NT2/D1 (cell line): ENCODE results near the gene WDR90.

Experiments used
- DNase-seq: peaks from one replicate; pipeline ENCODE4 v3.0.0-alpha.2; 2011; ENCODE audit warnings: low read depth, low spot score
- H3K27me3 ChIP-seq: 2 replicates; pipeline ENCODE4 v1.6.0; 2011; ENCODE audit warnings: mild to moderate bottlenecking; ENCODE audit not compliant: insufficient read length, insufficient read depth
- H3K36me3 ChIP-seq: 2 replicates; pipeline ENCODE4 v1.6.1; 2011; ENCODE audit warnings: mild to moderate bottlenecking, low read length, mixed read lengths; ENCODE audit not compliant: insufficient read depth, insufficient read length
- H3K4me1 ChIP-seq: 2 replicates; pipeline ENCODE4 v1.5.1; 2011; ENCODE audit not compliant: insufficient read depth, insufficient read length
- H3K4me3 ChIP-seq: 2 replicates; pipeline ENCODE4 v1.5.1; 2011; ENCODE audit warnings: low read depth; ENCODE audit not compliant: insufficient read length
- H3K9ac ChIP-seq: 2 replicates; pipeline ENCODE4 v1.6.0; 2011; ENCODE audit warnings: low read depth; ENCODE audit not compliant: insufficient read length
- H3K9me3 ChIP-seq: 2 replicates; pipeline ENCODE4 v1.5.1; 2011; ENCODE audit warnings: mild to moderate bottlenecking, low read length; ENCODE audit not compliant: insufficient read depth
- SUZ12 ChIP-seq: IDR thresholded peaks from 2 replicates; pipeline ENCODE4 v1.6.1; 2011; ENCODE audit not compliant: insufficient read length, insufficient read depth; ENCODE audit errors: extremely low read depth
- YY1 ChIP-seq: IDR thresholded peaks from 2 replicates; pipeline ENCODE4 v1.6.1; 2011; ENCODE audit not compliant: insufficient read length, insufficient read depth
- ZNF274 ChIP-seq: IDR thresholded peaks from 2 replicates; pipeline ENCODE4 v1.6.1; 2011; ENCODE audit warnings: mild to moderate bottlenecking, low read depth, low read length

The WDR90 gene

DNA sequence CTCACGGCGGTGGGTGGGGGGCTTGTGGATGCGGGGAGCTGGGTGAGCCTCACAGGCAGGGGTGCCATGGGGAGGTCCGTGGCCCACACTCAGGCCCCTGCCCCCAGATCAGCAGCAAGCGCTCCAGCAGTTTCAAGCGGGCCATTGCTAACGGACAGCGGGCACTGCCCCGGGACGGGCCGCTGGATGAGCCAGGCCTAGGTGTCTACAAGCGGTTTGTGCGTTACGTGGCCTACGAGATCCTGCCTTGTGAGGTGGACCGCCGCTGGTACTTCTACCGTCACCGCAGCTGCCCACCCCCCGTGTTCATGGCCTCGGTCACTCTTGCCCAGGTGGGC is 27.4 kb downstream of the WDR90 start:
- H3K4me3 ChIP-seq: no peak overlapping the region
- TF ChIP-seq ZNF274 (no peak), SUZ12 (no peak), YY1 (no peak)
- H3K9me3 ChIP-seq: no peaks in the 10 kb centered on the region
- no peak for DNase-seq
- peaks cover 26% of the 10 kb centered on the region for H3K4me1 ChIP-seq
- peak overlapping the region; percentile 51 for H3K9ac ChIP-seq
- H3K36me3 ChIP-seq: peaks cover 40% of the 10 kb centered on the region
- peaks cover 11% of the 10 kb centered on the region for H3K27me3 ChIP-seq

DNA sequence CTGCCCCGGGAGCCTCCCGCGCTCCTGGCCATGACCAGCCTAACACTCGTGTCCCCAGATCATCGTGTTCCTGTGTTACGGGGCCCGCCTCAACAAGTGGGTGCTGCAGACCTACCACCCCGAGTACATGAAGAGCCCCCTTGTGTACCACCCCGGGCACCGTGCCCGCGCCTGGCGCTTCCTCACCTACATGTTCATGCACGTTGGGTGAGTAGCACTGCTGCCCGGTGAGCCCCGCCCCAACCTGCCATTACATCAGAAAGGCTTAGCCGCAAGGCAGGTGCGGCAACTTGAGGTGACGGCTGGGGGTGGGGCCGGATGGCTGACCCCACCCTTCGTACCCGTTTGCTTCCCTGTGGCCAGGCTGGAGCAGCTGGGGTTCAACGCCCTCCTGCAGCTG is 27.7 kb downstream of the WDR90 start:
- no peak for TF ChIP-seq ZNF274
- no peak for TF ChIP-seq YY1
- no peak for TF ChIP-seq SUZ12

DNA sequence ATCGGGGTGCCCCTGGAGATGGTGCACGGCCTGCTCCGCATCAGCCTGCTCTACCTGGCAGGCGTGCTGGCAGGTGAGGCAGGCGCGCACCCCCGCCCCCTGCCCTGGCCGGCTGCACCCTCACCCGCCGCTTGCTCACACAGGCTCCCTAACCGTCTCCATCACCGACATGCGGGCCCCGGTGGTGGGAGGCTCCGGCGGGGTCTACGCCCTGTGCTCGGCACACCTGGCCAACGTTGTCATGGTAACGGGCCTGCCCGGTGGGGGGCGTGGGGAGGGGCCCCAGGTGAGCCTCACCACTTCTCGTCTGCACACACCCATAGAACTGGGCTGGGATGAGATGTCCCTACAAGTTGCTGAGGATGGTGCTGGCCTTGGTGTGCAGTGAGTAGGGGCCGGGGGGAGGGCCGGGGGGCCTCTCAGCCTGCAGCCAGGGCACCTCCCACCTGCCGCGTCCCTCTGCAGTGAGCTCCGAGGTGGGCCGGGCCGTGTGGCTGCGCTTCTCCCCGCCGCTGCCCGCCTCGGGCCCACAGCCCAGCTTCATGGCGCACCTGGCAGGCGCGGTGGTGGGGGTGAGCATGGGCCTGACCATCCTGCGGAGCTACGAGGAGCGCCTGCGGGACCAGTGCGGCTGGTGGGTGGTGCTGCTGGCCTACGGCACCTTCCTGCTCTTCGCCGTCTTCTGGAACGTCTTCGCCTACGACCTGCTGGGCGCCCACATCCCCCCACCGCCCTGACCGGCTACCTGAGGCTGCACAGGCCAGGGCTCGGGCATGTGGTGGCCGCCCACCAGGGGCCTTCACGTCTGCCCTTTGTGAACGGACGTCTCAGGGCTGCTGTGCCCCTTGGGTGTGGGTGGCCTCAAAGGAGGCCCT is 28.4 kb downstream of the WDR90 start:
- Histone ChIP-seq H3K4me1 (peaks cover 31% of the 10 kb centered on the region), H3K36me3 (peaks cover 41% of the 10 kb centered on the region), H3K9ac (no peak overlapping the region), H3K4me3 (no peak overlapping the region), H3K27me3 (peaks cover 11% of the 10 kb centered on the region), H3K9me3 (no peaks in the 10 kb centered on the region)
- TF ChIP-seq SUZ12 (no peak), YY1 (no peak), ZNF274 (no peak)
- DNase-seq: no peak

More for the DNA sequence above, 27.7 kb downstream of the WDR90 start:
- H3K9ac ChIP-seq: no peak overlapping the region
- H3K4me1 ChIP-seq: peaks cover 29% of the 10 kb centered on the region
- no peak overlapping the region for H3K4me3 ChIP-seq
- H3K9me3 ChIP-seq: no peaks in the 10 kb centered on the region
- H3K27me3 ChIP-seq: peaks cover 11% of the 10 kb centered on the region
- no peak for DNase-seq
- H3K36me3 ChIP-seq: peaks cover 41% of the 10 kb centered on the region

DNA sequence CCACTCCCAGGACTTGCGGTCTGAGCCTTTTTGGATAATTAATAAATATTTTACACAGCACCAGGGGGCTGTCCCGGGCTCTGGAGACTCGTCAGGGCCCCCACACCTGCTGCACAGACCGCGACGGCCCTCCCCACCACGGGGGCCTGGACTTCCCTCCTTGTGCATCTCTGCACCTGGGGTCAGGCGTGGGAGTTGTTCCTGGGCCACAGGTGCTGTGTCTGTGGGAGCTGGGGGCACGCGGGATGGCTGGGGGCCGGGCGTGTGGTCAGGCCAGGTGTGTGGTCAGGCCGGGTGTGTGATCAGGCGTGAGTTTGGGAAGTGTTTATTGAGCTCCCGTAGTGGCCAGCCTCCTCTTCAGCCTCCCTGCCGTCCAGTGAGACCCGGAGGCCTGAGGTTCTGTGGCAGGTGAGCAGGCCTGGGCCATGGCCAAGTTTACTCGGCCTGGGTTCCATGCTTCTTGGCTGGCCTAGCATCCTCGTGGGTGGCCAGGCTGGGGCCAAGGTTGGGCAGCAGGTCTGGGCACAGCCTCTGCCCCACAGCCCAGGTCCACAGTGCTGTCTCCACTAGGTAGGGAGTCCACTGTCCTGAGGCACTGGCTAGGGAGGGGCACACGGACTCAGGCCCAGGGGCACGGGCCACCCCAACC is 29.2 kb downstream of the WDR90 start:
- DNase-seq: no peak
- Histone ChIP-seq H3K36me3 (peaks cover 41% of the 10 kb centered on the region), H3K4me3 (no peak overlapping the region), H3K27me3 (peaks cover 11% of the 10 kb centered on the region), H3K4me1 (peaks cover 39% of the 10 kb centered on the region), H3K9ac (peak overlapping the region; percentile 63), H3K9me3 (no peaks in the 10 kb centered on the region)
- TF ChIP-seq ZNF274 (no peak), SUZ12 (no peak), YY1 (no peak)

DNA sequence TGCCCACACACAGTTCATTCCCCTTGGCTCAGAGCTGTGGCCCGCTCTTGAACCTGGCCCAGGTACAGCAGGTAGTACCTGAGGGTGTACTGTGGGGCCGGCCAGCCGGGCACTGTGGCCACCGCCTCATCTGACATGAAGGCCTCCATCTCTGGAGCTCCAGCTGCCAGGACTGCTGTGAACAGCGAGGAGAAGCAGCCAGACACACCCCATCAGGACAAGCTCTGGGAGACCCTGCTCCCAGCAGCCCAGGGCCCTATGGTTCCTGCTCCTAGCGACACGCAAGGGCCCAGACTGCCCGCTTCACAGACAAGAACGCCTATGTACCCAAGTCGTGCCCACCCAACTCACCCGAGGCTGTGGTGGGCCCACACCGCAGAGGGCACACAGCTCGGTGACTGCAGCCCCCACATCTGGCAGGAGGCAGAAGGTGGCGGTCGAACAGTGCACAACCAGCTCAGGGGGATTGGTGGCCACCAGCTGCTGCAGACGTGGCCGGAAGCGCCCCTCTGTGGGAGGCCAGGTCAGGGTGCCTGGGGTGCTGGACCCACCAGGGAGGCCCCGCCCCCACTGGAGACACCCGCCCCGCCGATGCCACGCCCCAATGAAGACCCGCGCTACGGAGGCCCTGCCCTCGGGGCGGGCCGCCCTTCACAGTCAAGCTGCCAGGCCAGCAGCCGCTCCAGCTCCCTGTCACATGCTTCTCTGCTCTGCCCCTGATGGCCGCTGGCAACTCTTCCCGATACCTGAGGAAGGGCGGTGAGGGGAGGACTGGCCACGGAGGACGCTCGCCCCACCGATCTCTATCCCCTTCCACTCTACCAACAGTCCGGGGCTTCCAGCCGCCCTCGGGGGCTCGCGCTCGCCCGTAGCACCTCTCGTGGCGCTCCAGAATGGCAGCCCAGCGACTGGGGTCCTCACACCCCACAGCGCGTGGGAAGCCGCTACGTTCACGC is 30.0 kb downstream of the WDR90 start:
- peak overlapping the region; percentile 55 for H3K4me3 ChIP-seq
- peak overlapping the region; percentile 90 for H3K9ac ChIP-seq
- peaks cover 40% of the 10 kb centered on the region for H3K4me1 ChIP-seq
- no peaks in the 10 kb centered on the region for H3K9me3 ChIP-seq
- DNase-seq: no peak
- peaks cover 34% of the 10 kb centered on the region for H3K36me3 ChIP-seq
- TF ChIP-seq ZNF274 (no peak), YY1 (no peak), SUZ12 (no peak)
- peaks cover 11% of the 10 kb centered on the region for H3K27me3 ChIP-seq

DNA sequence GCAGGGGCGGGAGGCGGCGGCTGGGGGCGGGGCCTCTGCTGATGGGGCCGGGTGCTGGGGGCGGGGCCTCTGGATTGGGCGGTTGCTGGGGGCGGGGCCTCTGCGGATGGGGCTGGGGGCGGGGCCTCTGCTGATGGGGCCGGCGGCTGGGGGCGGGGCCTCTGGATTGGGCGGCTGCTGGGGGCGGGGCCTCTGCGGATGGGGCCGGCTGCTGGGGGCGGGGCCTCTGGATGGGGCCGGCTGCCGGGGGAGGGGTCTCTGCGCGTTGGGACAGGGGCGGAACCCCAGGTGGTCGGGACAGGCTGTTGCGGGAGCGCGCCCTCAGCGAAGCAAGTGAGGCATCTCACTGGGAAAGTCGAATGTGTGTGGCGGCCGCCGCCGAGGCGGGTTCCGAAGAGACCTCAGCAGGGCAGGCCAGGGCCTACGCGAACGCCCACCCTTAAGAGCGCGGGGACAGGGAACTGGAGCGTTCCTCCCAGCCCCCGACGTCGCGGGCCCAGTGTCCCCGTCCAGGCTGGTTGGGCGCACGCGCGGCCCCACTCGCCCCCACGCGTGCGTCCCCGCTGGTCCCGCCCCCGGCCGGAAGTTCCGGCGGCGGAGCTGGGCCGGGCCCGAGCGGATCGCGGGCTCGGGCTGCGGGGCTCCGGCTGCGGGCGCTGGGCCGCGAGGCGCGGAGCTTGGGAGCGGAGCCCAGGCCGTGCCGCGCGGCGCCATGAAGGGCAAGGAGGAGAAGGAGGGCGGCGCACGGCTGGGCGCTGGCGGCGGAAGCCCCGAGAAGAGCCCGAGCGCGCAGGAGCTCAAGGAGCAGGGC is 30.9 kb downstream of the WDR90 start, which contains the start of gene STUB1:
STUB1 (plus strand) TSS at position 597 of the 811 bp plus-strand sequence; CDS start at position 713, 116 bp downstream.
- DNase-seq: peak; percentile 78
- Histone ChIP-seq H3K36me3 (peaks cover 33% of the 10 kb centered on the region), H3K9me3 (no peaks in the 10 kb centered on the region), H3K27me3 (peaks cover 11% of the 10 kb centered on the region), H3K9ac (peak within 1 kb of the TSS; percentile 98), H3K4me1 (peaks cover 33% of the 10 kb centered on the region), H3K4me3 (peak within 1 kb of the TSS; percentile 93)
- TF ChIP-seq YY1: no peak
- TF ChIP-seq SUZ12: no peak
- no peak for TF ChIP-seq ZNF274
